WI38 (cell line): ENCODE measurements around the gene ZNF655.

ENCODE experiments used
- H3K4me3 ChIP-seq: 2 replicates; pipeline ENCODE4 v1.5.1; 2011; ENCODE audit warnings: low read depth, mild to moderate bottlenecking, control low read depth, low read length
- CTCF ChIP-seq: IDR thresholded peaks from 2 replicates; pipeline ENCODE4 v1.5.1; 2012; ENCODE audit warnings: low read depth, mild to moderate bottlenecking, control low read depth, low read length

Gene ZNF655

GRCh38 chr7:99579281-99579955, 21.0 kb downstream of the ZNF655 start:
- no peak for TF ChIP-seq CTCF
- H3K4me3 ChIP-seq: peak overlapping the region; percentile 61

GRCh38 chr7:99579956-99580777, 21.7 kb downstream of the ZNF655 start:
- peak overlapping the region; percentile 61 for H3K4me3 ChIP-seq
- TF ChIP-seq CTCF: peak; percentile 35; the same call in 1 of the 2 replicates

GRCh38 chr7:99580778-99581332, 22.4 kb downstream of the ZNF655 start:
- H3K4me3 ChIP-seq: peak overlapping the region; percentile 61

GRCh38 chr7:99588868-99589267, 30.4 kb downstream of the ZNF655 start:
- TF ChIP-seq CTCF: no peak
- H3K4me3 ChIP-seq: no peak overlapping the region

- TF ChIP-seq CTCF: no peak
- no peak overlapping the region for H3K4me3 ChIP-seq
These were observed 36.7 kb downstream of the ZNF655 start for GRCh38 chr7:99594948-99595745.

- no peak overlapping the region for H3K4me3 ChIP-seq
- no peak for TF ChIP-seq CTCF
These were observed 38.0 kb downstream of the ZNF655 start for GRCh38 chr7:99596408-99596955.
